Immature natural killer cell (primary cell): ENCODE data around the gene MTURN. TPM values are rescaled to one million over a fixed set of nuclear protein-coding genes. Genes with fewer than 3 reads are reported as not detected.

Experiments used
- DNase-seq, 3 donors: peaks; one replicate each; pipeline ENCODE4 v3.0.0; 2022; ENCODE audit warnings: mixed read lengths in 1 of 3
- H3K27ac Mint-ChIP-seq, 6 donors: one replicate each; pipeline ENCODE4 v1.8.0; 2020; ENCODE audit warnings: mixed read lengths in 6 of 6, mild to moderate bottlenecking in 5 of 6, inconsistent platforms in 4 of 6, moderate library complexity in 3 of 6
- H3K27me3 Mint-ChIP-seq, 3 donors: one replicate each; pipeline ENCODE4 v1.8.0; 2020 to 2021; ENCODE audit warnings: low read depth in 3 of 3, mild to moderate bottlenecking in 3 of 3, mixed read lengths in 3 of 3, moderate library complexity in 3 of 3, inconsistent platforms in 1 of 3
- H3K36me3 Mint-ChIP-seq, 3 donors: one replicate each; pipeline ENCODE4 v1.8.0; 2020; ENCODE audit warnings: mixed read lengths in 3 of 3, inconsistent platforms in 2 of 3, mild to moderate bottlenecking in 2 of 3
- H3K4me1 Mint-ChIP-seq, 2 donors: one replicate each; pipeline ENCODE4 v1.8.0; 2020; ENCODE audit warnings: inconsistent platforms in 2 of 2, mild to moderate bottlenecking in 2 of 2, mixed read lengths in 2 of 2, moderate library complexity in 1 of 2
- H3K4me3 Mint-ChIP-seq, 5 donors: one replicate each; pipeline ENCODE4 v1.8.0; 2020; ENCODE audit warnings: mild to moderate bottlenecking in 5 of 5, mixed read lengths in 5 of 5, inconsistent platforms in 3 of 5, moderate library complexity in 3 of 5
- H3K9me3 Mint-ChIP-seq, 6 donors: one replicate each; pipeline ENCODE4 v1.8.0; 2020; ENCODE audit warnings: mild to moderate bottlenecking in 6 of 6, mixed read lengths in 6 of 6, inconsistent platforms in 4 of 6, moderate library complexity in 3 of 6
- polyA plus RNA-seq, 3 donors: library from polyadenylated mRNA; unstranded; fragments of 300-500 nt; fragmentation: Illumina TruSeq; gene quantifications; one replicate each; pipeline ENCODE4 v1.2.3, GENCODE V29; 2021

The MTURN gene
- polyA plus RNA-seq, 3 donors from 2014 or later, result 7.1 to 11.0 (median 7.2) TPM

DNA sequence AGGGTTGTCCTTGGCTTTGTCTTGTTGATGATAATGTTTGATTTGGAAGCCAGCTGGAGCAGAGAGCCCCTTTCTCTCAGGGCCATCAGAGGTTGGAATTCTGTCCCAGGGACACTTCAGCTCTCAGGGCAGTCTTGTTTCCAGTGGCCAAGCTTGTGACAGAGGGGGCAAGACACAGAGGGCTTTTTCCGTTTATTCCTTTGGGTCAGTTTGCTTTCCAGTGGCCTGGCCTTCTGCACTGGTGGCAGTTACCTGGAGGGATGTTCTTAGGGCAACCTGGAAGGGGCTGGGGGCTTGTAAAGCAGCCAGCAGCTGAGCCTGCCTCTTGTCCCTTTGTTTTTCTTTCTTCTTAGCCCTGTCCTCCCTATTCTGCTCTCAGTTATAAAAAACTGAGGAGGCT, 62.7 kb downstream of the MTURN start:
- Mint-ChIP-seq H3K9me3 (peaks cover 0 to 10% (median under 1%) of the 10 kb centered on the region in 6 donors), H3K36me3 (peaks cover 0 to 3% (median 0%) of the 10 kb centered on the region in 3 donors), H3K4me3 (no peak overlapping the region), H3K27ac (no peak overlapping the region), H3K4me1 (no peaks in the 10 kb centered on the region), H3K27me3 (peaks cover 0 to 2% (median 0%) of the 10 kb centered on the region in 3 donors)
- no peak for DNase-seq

DNA sequence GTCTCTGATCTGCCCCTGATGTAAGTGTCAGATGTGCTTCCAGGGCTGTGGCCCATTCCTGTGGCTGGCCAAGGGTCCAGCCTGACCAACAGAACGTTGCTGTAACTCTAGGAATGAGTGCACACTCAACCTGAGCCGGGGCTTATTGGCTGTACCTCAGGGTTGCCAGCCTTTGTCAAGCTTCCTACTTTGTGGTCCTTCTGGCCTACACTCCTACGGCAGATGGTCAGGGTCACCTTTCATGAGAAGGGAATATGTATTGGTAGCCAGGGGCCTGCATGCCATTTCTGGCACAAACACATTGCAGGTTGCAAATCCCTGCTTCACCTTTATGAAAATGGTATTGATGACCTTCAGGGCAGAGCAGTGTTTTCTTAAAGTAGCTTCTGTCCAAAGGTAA, 64.5 kb downstream of the MTURN start:
- Mint-ChIP-seq H3K27me3 (peaks cover 0 to 2% (median 0%) of the 10 kb centered on the region in 3 donors), H3K4me3 (no peak overlapping the region), H3K9me3 (peaks cover 0 to 10% (median under 1%) of the 10 kb centered on the region in 6 donors), H3K36me3 (peaks cover 0 to 3% (median 0%) of the 10 kb centered on the region in 3 donors), H3K27ac (no peak overlapping the region), H3K4me1 (no peaks in the 10 kb centered on the region)
- DNase-seq, result no peak

DNA sequence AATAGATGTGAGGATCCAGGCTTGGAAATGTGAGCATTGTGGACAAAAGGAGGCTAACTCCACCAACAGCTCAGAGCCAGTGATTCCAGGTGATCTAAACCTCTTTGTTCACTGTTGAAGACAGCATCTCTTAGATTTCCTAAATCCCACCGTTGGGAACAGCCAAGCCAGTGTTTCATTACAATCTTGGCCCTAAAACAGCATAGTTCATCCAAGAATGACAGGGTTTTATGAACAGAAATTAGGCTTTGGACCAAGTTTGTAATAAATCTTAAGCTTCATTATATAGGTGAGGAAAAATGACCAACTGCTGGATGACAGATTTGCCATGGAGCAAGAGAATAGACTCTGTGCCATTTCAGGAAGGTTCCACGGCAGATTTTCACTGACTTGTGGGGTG, 65.8 kb downstream of the MTURN start:
- DNase-seq, result no peak
- Mint-ChIP-seq H3K4me1 (no peaks in the 10 kb centered on the region), H3K9me3 (peaks cover 0 to 10% (median under 1%) of the 10 kb centered on the region in 6 donors), H3K27me3 (peaks cover 0 to 2% (median 0%) of the 10 kb centered on the region in 3 donors), H3K4me3 (no peak overlapping the region), H3K36me3 (peaks cover 0 to under 1% (median 0%) of the 10 kb centered on the region in 3 donors), H3K27ac (no peak overlapping the region)

DNA sequence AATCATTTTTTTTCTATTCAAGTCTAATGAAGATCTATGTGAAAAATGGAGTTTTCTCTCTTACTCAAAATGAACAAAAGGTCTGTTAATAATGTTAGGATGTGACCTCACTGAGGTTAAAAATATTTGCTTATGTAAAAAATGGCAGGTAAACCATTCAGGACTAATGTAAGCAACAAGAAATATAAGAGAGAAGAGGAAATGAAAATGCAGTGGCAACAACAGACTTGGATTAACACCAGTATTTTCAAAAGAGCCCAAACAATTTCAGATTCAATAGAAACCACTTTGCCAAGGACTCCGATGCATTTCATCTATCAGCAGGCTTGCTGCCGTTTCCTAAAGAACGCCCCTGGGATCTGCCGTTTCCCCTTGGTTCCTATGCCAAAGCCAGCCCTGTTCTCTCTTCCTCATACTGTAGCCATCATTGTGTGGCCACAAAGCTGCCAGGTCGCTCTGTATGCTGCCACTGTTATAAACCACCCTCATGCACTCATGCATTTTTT, 66.4 kb downstream of the MTURN start:
- Mint-ChIP-seq H3K27me3 (peaks cover 0 to 2% (median 0%) of the 10 kb centered on the region in 3 donors), H3K36me3 (no peaks in the 10 kb centered on the region), H3K27ac (no peak overlapping the region), H3K9me3 (peaks cover 0 to 7% (median 0%) of the 10 kb centered on the region in 6 donors), H3K4me3 (no peak overlapping the region), H3K4me1 (no peaks in the 10 kb centered on the region)
- DNase-seq, result no peak

DNA sequence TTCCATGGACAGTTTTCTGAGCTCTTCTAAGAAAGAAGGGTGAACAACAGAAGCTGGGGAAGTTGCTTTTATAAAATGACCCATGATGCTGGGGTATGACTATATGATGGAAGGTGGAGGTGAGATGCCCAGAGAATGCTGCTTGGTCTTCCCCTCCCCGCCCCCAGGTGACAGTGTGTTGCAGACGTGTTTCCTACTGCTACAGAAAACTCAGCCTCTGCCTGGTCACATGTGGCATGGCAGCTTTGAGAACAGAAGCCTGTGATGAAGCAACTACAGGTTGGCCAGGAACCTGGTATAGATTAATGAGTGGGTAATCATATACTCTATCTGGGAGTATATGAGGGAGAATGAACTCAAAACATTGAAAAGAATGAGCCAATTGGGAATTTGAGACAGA, 67.1 kb downstream of the MTURN start:
- no peaks in the 10 kb centered on the region for H3K36me3 Mint-ChIP-seq

DNA sequence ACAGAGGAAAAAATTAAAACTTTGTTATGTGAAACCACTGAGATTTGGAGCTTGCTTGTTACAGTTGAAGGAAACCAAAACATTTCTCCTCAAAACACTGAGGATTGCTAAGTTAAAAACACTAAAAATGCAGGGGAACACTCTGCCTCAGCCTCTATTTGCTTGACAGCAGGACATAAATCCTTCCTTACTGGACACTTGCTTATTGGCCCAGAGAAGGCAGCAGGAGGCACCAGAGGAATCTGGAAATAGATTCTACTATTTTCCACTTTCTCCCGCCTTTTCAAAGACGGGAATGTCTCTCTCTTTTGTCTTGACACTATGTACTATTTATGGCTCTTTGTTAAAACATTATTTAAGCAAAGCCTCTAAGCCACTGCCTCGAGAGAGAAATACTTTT, 67.9 kb downstream of the MTURN start:
- DNase-seq, result no peak
- Mint-ChIP-seq H3K27ac (no peak overlapping the region), H3K9me3 (no peaks in the 10 kb centered on the region), H3K36me3 (no peaks in the 10 kb centered on the region), H3K27me3 (peaks cover 0 to 2% (median 0%) of the 10 kb centered on the region in 3 donors), H3K4me3 (no peak overlapping the region), H3K4me1 (no peaks in the 10 kb centered on the region)

More for the DNA sequence above, 67.1 kb downstream of the MTURN start:
- no peak for DNase-seq
- no peaks in the 10 kb centered on the region for H3K4me1 Mint-ChIP-seq
- peaks cover 0 to 2% (median 0%) of the 10 kb centered on the region in 3 donors for H3K27me3 Mint-ChIP-seq
- no peak overlapping the region for H3K27ac Mint-ChIP-seq
- no peak overlapping the region for H3K4me3 Mint-ChIP-seq
- H3K9me3 Mint-ChIP-seq, result no peaks in the 10 kb centered on the region

DNA sequence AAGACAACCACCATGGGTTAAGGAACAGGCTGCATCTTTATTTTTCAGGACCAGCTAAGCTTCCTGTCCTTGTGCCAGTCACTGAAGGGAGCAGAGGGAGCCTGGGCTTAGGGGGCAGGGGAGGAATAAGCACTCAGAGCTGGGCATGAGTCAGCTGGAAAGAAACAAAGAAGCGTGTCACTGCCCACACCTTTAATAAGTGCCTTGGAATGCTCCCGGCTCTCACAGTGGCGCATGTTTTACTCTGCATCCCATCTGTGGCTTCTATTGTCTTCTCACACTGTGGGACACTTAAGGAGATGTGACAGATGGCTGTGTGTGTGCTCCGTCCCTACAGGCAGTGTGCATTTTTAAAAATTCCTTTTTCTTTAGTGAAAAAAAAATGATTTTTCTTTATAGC, 71.7 kb downstream of the MTURN start:
- H3K27me3 Mint-ChIP-seq, result no peaks in the 10 kb centered on the region
- no peaks in the 10 kb centered on the region for H3K36me3 Mint-ChIP-seq
- H3K4me3 Mint-ChIP-seq, result no peak overlapping the region
- no peaks in the 10 kb centered on the region for H3K4me1 Mint-ChIP-seq
- H3K27ac Mint-ChIP-seq, result no peak overlapping the region
- no peaks in the 10 kb centered on the region for H3K9me3 Mint-ChIP-seq
- no peak for DNase-seq

DNA sequence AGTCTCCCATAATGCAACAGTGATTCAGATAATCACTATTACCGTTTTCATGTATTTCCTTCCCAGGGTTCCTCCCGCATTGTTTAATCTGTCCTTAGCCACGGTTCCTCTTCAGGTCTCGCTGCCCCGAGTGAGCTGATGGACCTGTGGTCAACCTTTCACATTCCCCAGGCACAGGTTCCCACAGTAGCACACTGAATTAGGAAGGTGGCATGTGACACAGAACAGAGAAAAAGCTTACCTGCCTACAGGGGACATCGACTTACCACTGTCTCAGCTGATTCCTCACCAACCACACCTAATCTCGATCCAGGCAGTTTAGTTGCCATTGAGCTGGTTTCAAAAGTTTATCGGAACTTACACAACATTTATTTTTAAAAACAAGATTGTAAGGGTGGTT, 72.2 kb downstream of the MTURN start:
- no peak overlapping the region for H3K4me3 Mint-ChIP-seq
- H3K4me1 Mint-ChIP-seq, result no peaks in the 10 kb centered on the region
- H3K36me3 Mint-ChIP-seq, result no peaks in the 10 kb centered on the region
- no peak overlapping the region for H3K27ac Mint-ChIP-seq
- H3K27me3 Mint-ChIP-seq, result no peaks in the 10 kb centered on the region
- no peak for DNase-seq
- no peaks in the 10 kb centered on the region for H3K9me3 Mint-ChIP-seq

DNA sequence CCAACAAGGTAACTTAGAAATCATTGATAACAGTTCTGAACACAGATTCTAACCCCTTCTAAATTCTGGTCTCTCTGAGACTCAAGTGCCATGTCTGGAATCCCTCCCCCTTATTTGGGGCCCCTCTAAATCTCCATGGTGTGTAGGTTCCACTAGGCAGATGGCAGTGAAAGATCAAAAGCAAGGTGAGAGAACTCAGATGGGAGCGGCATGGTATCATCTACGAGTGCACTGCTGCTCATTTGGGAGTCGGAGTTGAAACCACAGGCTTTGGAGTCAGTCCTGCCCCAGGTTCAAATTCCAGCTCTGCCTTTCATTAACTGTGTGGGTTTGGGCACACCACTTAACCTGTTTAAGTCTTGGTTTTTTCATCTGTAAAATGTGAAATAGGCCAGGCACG, 72.6 kb downstream of the MTURN start:
- no peak overlapping the region for H3K27ac Mint-ChIP-seq
- H3K4me1 Mint-ChIP-seq, result peaks cover 0 to 3% of the 10 kb centered on the region in 2 donors
- DNase-seq, result no peak
- H3K9me3 Mint-ChIP-seq, result no peaks in the 10 kb centered on the region
- H3K27me3 Mint-ChIP-seq, result no peaks in the 10 kb centered on the region
- H3K4me3 Mint-ChIP-seq, result no peak overlapping the region
- H3K36me3 Mint-ChIP-seq, result no peaks in the 10 kb centered on the region

DNA sequence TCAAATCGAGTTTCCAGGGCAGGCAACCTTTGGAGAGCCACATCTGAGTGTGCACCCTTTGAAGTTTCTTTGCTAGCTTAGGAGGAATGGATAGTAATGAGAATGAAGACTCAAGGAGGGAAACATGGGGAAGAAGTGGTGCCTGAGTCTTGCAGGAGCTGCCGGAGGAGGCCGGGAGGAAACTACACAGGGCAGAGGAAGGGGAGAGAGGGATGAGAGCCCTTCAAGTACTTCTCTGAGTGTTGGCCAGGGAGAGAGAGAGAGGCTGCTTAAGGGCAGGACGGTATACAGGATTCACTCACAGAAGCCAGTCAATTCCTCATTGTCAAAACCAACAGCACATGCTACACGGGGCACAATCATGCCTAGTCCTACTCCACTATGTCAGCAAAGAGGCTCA, 75.2 kb downstream of the MTURN start:
- Mint-ChIP-seq H3K4me3 (no peak overlapping the region), H3K9me3 (no peaks in the 10 kb centered on the region), H3K4me1 (peaks cover 0 to 3% of the 10 kb centered on the region in 2 donors), H3K36me3 (no peaks in the 10 kb centered on the region), H3K27me3 (peaks cover 0 to 7% (median 4%) of the 10 kb centered on the region in 3 donors), H3K27ac (peak overlapping the region in 1 of 6 donors; percentile 26)
- no peak for DNase-seq

Other genes with a start within 250 kb of the MTURN start
- gene SCRN1, start 145.2 kb upstream of the MTURN start, polyA plus RNA-seq, result 10 to 100 TPM; 10.6 to 27.8 (median 20.7) TPM
- 1 to 10 TPM; 1.1 to 1.9 (median 1.5) TPM for gene FKBP14, start 108.3 kb upstream of the MTURN start, polyA plus RNA-seq
- gene PLEKHA8, start 106.6 kb upstream of the MTURN start, polyA plus RNA-seq, result 1 to 10 TPM; 3.0 to 5.5 (median 5.0) TPM
- 1 to 10 TPM; 1.9 to 3.7 (median 3.1) TPM for gene ZNRF2, start 149.6 kb downstream of the MTURN start, polyA plus RNA-seq